HG02763 (cell line): Measurements from ENCODE around the gene AGR2.

Source experiments
- ATAC-seq: cut with Tn5 transposase; IDR thresholded peaks from one replicate; pipeline ENCODE4 v1.9.1; 2021; ENCODE audit warnings: mild to moderate bottlenecking, moderate library complexity; ENCODE audit not compliant: unreplicated experiment

AGR2 gene

GRCh38 chr7:16813232-16813616, 8.4 kb upstream of the AGR2 start:
- ATAC-seq, result no peak

GRCh38 chr7:16812542-16813231, 7.9 kb upstream of the AGR2 start:
- no peak for ATAC-seq

- no peak for ATAC-seq
Measured at GRCh38 chr7:16811551-16811950, 6.8 kb upstream of the AGR2 start.

GRCh38 chr7:16810573-16810972, 5.8 kb upstream of the AGR2 start:
- ATAC-seq, result no peak

GRCh38 chr7:16810112-16810511, 5.3 kb upstream of the AGR2 start:
- no peak for ATAC-seq

GRCh38 chr7:16805441-16805840, 642 bp upstream of the AGR2 start:
- ATAC-seq, result no peak

GRCh38 chr7:16803881-16804673, 722 bp downstream of the AGR2 start:
- no peak for ATAC-seq

- ATAC-seq, result no peak
Measured at GRCh38 chr7:16803125-16803524, 1.7 kb downstream of the AGR2 start.

GRCh38 chr7:16801579-16801978, 3.2 kb downstream of the AGR2 start:
- no peak for ATAC-seq

GRCh38 chr7:16801111-16801542, 3.7 kb downstream of the AGR2 start:
- ATAC-seq, result no peak

GRCh38 chr7:16795624-16796023, 9.2 kb downstream of the AGR2 start:
- ATAC-seq, result no peak

GRCh38 chr7:16794986-16795385, 9.8 kb downstream of the AGR2 start:
- no peak for ATAC-seq

GRCh38 chr7:16791905-16792698, 12.7 kb downstream of the AGR2 start:
- no peak for ATAC-seq

- no peak for ATAC-seq
Measured at GRCh38 chr7:16791071-16791470, 13.7 kb downstream of the AGR2 start.

- ATAC-seq, result no peak
Measured at GRCh38 chr7:16787127-16787526, 17.7 kb downstream of the AGR2 start.

GRCh38 chr7:16786257-16786656, 18.5 kb downstream of the AGR2 start:
- no peak for ATAC-seq

GRCh38 chr7:16785846-16786245, 19.0 kb downstream of the AGR2 start:
- no peak for ATAC-seq

GRCh38 chr7:16785321-16785720, 19.5 kb downstream of the AGR2 start:
- no peak for ATAC-seq

- no peak for ATAC-seq
Measured at GRCh38 chr7:16780596-16780995, 24.2 kb downstream of the AGR2 start.

- ATAC-seq, result no peak
Measured at GRCh38 chr7:16779051-16779450, 25.7 kb downstream of the AGR2 start.

- ATAC-seq, result no peak
Measured at GRCh38 chr7:16778476-16778875, 26.3 kb downstream of the AGR2 start.

GRCh38 chr7:16776053-16776452, 28.7 kb downstream of the AGR2 start:
- ATAC-seq, result no peak
